ENCODE data around the gene CSGALNACT2. TPM values are rescaled to one million over a fixed set of nuclear protein-coding genes. Genes with fewer than 3 reads are reported as not detected.

CSGALNACT2 gene
- polyA plus RNA-seq, 1 experiment, result 14.1 TPM

DNA sequence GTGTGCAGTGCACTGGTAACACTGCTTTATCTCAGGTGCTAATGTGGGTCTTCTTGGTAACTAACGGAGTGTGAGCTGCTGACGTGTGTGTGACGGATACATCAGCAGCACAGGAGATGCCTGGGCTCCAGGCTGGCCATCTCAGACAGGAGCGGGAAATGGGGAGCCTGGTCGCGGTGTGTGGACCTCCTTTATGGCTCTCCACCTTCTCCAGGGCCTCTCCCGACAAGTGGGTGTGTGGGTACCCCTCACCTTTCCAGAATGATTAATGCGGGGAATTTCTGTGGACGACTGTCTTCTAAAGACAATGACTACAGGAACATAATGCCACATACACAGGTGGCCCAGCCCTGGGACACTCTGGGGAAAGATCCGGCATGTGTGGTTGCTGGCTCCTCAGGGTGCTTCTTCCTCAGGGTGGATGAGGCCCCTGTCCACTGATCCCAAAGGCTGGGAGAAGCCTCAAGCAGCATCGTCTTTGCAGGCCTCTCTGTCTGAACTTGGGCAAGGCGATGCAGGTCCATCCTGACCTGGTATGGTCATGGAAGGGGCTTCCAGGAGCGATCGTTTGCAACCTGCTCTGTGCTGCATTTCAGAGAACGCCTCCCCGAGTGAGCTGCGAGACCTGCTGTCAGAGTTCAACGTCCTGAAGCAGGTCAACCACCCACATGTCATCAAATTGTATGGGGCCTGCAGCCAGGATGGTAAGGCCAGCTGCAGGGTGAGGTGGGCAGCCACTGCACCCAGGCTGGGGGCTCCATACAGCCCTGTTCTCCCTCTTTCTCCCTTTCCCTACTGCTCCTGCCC lies 20.3 kb upstream of the CSGALNACT2 start:
- TF ChIP-seq CTCF (IDR thresholded peaks at IDR 0.05; ENCODE audit: insufficient read depth, low read depth, low read length), result no peak
- POLR2A ChIA-PET, result no interaction called here
- CTCF ChIA-PET, result no interaction called here
- Histone ChIP-seq H3K27me3 (ENCODE audit: control insufficient read depth, insufficient read depth, low read length) (peaks cover 2% of the 10 kb centered on the region), H3K4me3 (ENCODE audit: low read depth, low read length) (no peak overlapping the region), H3K36me3 (ENCODE audit: control insufficient read depth, insufficient read depth, low read length) (no peaks in the 10 kb centered on the region)
- DNase-seq (ENCODE audit: low read depth), result no peak

- no peak for DNase-seq (ENCODE audit: low read depth)
- H3K36me3 ChIP-seq (ENCODE audit: control insufficient read depth, insufficient read depth, low read length), result no peaks in the 10 kb centered on the region
- TF ChIP-seq CTCF (IDR thresholded peaks at IDR 0.05; ENCODE audit: insufficient read depth, low read depth, low read length), result no peak
- peaks cover 3% of the 10 kb centered on the region for H3K27me3 ChIP-seq (ENCODE audit: control insufficient read depth, insufficient read depth, low read length)
- ChIA-PET POLR2A (no interaction called here), CTCF (no interaction called here)
- H3K4me3 ChIP-seq (ENCODE audit: low read depth, low read length), result no peak overlapping the region
Measured at GRCh38 chr10:43118631-43119415, 19.4 kb upstream of the CSGALNACT2 start.

- TF ChIP-seq CTCF (IDR thresholded peaks at IDR 0.05; ENCODE audit: insufficient read depth, low read depth, low read length), result no peak
- ChIA-PET POLR2A (no interaction called here), CTCF (no interaction called here)
- Histone ChIP-seq H3K36me3 (ENCODE audit: control insufficient read depth, insufficient read depth, low read length) (no peaks in the 10 kb centered on the region), H3K4me3 (ENCODE audit: low read depth, low read length) (no peak overlapping the region), H3K27me3 (ENCODE audit: control insufficient read depth, insufficient read depth, low read length) (peaks cover 5% of the 10 kb centered on the region)
- no peak for DNase-seq (ENCODE audit: low read depth)
Measured at GRCh38 chr10:43119416-43120115, 18.7 kb upstream of the CSGALNACT2 start.

DNA sequence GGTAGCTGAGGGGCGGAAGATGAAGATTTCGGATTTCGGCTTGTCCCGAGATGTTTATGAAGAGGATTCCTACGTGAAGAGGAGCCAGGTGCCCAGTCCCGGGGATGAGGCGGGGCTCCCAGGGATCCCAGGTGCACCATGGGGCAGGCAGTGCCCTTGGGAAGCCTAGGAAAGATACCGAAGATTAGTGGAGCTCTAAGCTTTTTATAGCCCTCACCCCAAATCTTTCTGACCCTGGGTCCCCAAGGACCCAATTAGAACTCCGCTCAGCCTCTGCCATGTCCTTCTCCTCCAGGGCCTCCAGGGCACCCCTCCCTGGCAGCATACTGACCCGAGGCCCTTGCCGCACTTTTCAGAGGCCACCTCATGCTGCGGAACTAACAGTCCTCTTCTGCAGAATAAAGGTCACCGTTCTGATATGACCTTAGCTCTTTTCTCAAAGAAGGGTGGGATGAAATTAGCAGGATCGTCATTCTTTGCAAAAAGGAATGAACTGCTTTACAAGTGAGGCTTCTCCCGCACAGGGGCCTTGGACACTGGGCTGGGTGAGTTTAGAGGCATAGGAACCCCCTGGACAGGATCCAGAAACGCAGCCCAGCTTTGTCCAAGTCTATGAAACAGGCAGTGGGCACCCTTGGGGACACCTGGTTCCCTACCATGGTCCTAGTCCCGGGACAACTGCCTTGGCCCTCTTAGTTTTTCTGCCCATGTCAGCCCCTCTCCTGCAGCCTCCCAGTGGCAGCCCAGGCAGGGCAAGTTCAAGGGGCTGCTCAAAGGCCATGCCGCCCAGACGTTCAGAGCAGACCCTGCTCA lies 17.9 kb upstream of the CSGALNACT2 start:
- ChIA-PET POLR2A (no interaction called here), CTCF (interaction anchor here (0.5 to 2.0 kb wide), 3 partner anchors 10 to 62 kb away, joined by 3 to 5 read pairs (median 3); no protein-coding TSS in a partner anchor)

More for the DNA sequence above, 17.9 kb upstream of the CSGALNACT2 start:
- TF ChIP-seq CTCF (IDR thresholded peaks at IDR 0.05; ENCODE audit: insufficient read depth, low read depth, low read length), result no peak
- DNase-seq (ENCODE audit: low read depth), result no peak
- H3K4me3 ChIP-seq (ENCODE audit: low read depth, low read length), result no peak overlapping the region
- H3K27me3 ChIP-seq (ENCODE audit: control insufficient read depth, insufficient read depth, low read length), result peaks cover 5% of the 10 kb centered on the region
- no peaks in the 10 kb centered on the region for H3K36me3 ChIP-seq (ENCODE audit: control insufficient read depth, insufficient read depth, low read length)
